ENCODE results near the gene UPF3A. TPM values are rescaled to one million over a fixed set of nuclear protein-coding genes. Genes with fewer than 3 reads are reported as not detected.
A peak's percentile ranks its signal among the peaks of the same experiment; 100 is the strongest.
"Not testable (repeated sequence)": the region's sequence is repeated elsewhere in the genome, so short reads cannot be mapped to it uniquely, and the experiment has no call there.

UPF3A gene
- total RNA-seq, 1 donor from 2014 or later: 49.9 TPM

DNA sequence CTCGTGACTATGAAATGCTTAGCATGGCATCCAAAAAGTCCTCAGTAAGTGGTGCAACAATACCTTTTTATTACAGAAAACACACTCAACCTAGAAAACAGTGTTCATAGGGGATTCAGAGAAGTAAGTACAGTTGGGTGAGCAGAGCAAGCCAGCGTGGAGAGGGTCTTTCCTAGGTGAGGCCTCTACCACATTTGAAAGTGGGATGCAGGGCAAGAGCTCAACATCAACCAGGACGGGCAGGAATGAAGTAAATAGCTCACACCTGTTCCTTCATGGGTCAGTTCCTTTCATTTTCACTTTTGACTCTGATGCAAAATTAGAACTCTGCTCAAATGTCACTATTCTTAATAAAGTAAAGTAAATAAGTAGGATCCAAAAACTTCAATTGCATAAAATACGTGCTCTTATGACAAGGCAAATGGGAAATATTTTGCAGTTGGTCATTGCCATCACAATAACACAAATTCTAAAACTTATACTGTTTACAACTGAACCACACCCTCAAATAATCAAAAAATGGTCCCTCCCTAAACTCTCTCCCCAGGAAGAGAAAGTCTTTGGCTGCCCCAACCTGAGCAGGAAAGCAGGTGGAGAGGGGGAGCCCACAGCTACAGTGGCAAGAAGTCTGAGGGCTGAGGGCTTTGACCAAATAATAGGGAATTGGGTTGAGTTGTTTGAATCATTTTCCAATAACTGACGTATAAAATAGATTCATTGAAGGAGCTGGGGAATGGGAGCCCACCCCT, 53.1 kb downstream of the UPF3A start:
- Mint-ChIP-seq H3K9me3 (peaks cover 5% of the 10 kb centered on the region), H3K27me3 (ENCODE audit: low read depth) (peaks cover 4% of the 10 kb centered on the region), H3K4me3 (ENCODE audit: low read depth) (peak overlapping the region; percentile 35), H3K36me3 (ENCODE audit: low read depth) (peaks cover 5% of the 10 kb centered on the region), H3K4me1 (ENCODE audit: low read depth) (peaks cover 22% of the 10 kb centered on the region), H3K27ac (no peak overlapping the region)
- intact Hi-C loops (cut with micrococcal nuclease): no loop called here
- no peak for DNase-seq (ENCODE audit: low spot score)

- H3K9me3 Mint-ChIP-seq; H3K27ac Mint-ChIP-seq; DNase-seq (ENCODE audit: low spot score); H3K4me3 Mint-ChIP-seq (ENCODE audit: low read depth); intact Hi-C loops (cut with micrococcal nuclease); H3K36me3 Mint-ChIP-seq (ENCODE audit: low read depth); H3K27me3 Mint-ChIP-seq (ENCODE audit: low read depth): not testable (repeated sequence)
- H3K4me1 Mint-ChIP-seq (ENCODE audit: low read depth): peaks cover 35% of the 10 kb centered on the region
Observed at GRCh38 chr13:114336457-114336856, 55.1 kb downstream of the UPF3A start.

DNA sequence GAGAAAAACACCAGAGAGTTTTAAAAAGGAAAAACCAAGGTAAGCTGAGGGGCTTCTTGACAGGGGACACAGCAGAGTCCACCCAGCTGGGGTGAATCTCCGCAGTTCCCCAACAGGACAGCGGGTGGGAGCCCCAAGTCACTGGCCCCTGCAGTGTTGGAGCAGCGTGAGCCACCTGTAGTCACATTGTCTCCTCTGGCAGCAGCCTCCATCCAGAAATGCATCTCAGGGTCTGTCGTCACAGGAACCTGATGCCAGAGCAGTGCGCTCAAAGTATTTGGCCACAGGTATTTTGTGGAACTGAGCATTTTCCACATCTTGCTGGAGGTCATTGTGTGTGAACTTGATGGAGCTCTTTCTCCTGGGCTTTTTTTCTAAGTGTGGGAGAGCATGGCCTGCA, 57.6 kb downstream of the UPF3A start:
- Mint-ChIP-seq H3K9me3 (peaks cover 5% of the 10 kb centered on the region), H3K27ac (no peak overlapping the region), H3K4me1 (ENCODE audit: low read depth) (peaks cover 28% of the 10 kb centered on the region), H3K36me3 (ENCODE audit: low read depth) (no peaks in the 10 kb centered on the region), H3K27me3 (ENCODE audit: low read depth) (peaks cover 11% of the 10 kb centered on the region), H3K4me3 (ENCODE audit: low read depth) (no peak overlapping the region)
- no peak for DNase-seq (ENCODE audit: low spot score)
- intact Hi-C loops (cut with micrococcal nuclease): loop anchor here (1.0 kb wide), 1 partner anchor 24 kb away; no protein-coding TSS in a partner anchor

GRCh38 chr13:114339857-114340534, 58.6 kb downstream of the UPF3A start:
- peaks cover 15% of the 10 kb centered on the region for H3K27me3 Mint-ChIP-seq (ENCODE audit: low read depth)
- intact Hi-C loops (cut with micrococcal nuclease): loop anchor here (1.0 kb wide), 1 partner anchor 25 kb away; no protein-coding TSS in a partner anchor
- H3K4me1 Mint-ChIP-seq (ENCODE audit: low read depth): peaks cover 19% of the 10 kb centered on the region
- H3K9me3 Mint-ChIP-seq: peaks cover 5% of the 10 kb centered on the region
- no peak overlapping the region for H3K27ac Mint-ChIP-seq
- no peak overlapping the region for H3K4me3 Mint-ChIP-seq (ENCODE audit: low read depth)
- DNase-seq (ENCODE audit: low spot score): no peak
- H3K36me3 Mint-ChIP-seq (ENCODE audit: low read depth): no peaks in the 10 kb centered on the region

DNA sequence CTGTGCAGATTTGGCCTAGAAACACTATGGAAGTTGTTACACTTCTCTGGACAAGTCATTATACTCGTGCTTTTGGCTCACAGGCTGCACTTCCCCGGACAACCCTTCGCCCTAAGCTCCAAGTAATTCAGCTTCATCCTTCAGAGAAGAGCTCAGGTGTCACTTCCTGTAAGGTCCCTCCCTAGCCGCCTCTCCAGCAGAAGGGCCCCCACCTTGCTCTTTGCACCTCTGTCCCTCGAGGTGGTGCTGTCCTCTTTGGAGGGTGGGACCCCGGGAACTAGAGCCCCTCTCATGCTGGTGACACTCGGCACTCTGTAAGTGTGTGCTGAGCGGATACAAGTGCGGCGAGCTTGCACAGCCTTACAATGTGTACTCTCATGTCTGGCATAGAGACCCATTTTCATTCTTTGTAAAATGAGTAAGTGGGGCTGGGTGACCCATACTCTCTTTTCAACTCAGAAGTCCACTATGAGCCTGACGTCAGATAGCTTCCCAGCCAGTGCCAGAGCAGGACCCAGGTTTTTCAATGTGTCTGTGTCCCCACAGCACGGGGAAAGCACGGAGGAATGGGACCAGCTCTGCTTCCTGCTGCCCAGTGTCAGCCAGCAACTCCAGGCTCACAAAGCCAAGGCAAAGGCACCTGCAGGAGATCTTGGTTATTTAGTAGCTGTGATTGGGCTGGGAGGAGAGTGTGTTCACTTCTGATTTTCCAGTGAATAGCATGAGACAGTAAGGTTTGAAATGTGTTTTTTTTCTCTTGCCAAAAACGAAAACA, 59.8 kb downstream of the UPF3A start:
- Mint-ChIP-seq H3K27ac (no peak overlapping the region), H3K4me1 (ENCODE audit: low read depth) (peaks cover 14% of the 10 kb centered on the region)

GRCh38 chr13:114347256-114347655, 65.9 kb downstream of the UPF3A start:
- H3K4me3 Mint-ChIP-seq (ENCODE audit: low read depth); intact Hi-C loops (cut with micrococcal nuclease); H3K4me1 Mint-ChIP-seq (ENCODE audit: low read depth); H3K27ac Mint-ChIP-seq; DNase-seq (ENCODE audit: low spot score); H3K9me3 Mint-ChIP-seq; H3K36me3 Mint-ChIP-seq (ENCODE audit: low read depth): not testable (repeated sequence)
- peaks cover 53% of the 10 kb centered on the region for H3K27me3 Mint-ChIP-seq (ENCODE audit: low read depth)

More for the DNA sequence above, 59.8 kb downstream of the UPF3A start:
- Mint-ChIP-seq H3K27me3 (ENCODE audit: low read depth) (peaks cover 16% of the 10 kb centered on the region), H3K36me3 (ENCODE audit: low read depth) (no peaks in the 10 kb centered on the region), H3K4me3 (ENCODE audit: low read depth) (no peak overlapping the region), H3K9me3 (no peaks in the 10 kb centered on the region)
- intact Hi-C loops (cut with micrococcal nuclease): no loop called here
- no peak for DNase-seq (ENCODE audit: low spot score)

DNA sequence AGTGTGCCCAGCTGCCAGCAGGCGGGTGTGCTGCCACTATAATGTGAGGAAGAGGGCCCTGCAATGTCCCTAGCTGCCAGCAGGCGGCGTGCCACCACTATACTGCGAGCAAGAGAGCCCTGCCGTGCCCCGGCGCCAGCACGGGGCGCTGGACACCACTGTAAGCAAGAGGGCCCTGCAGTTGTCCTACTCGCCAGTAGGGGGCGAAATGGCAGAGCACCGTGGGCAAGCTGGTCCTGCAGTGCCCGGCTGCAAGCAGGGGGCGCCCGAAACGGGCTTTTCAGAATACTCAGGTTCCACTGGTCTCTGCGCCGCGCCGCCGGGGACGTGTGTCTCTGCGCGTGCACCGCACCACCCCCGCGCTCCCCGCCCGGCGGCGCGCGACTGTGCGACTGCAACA, 71.4 kb downstream of the UPF3A start:
- peaks cover 27% of the 10 kb centered on the region for H3K27me3 Mint-ChIP-seq (ENCODE audit: low read depth)
- intact Hi-C loops (cut with micrococcal nuclease); H3K27ac Mint-ChIP-seq; H3K4me1 Mint-ChIP-seq (ENCODE audit: low read depth); H3K4me3 Mint-ChIP-seq (ENCODE audit: low read depth); H3K9me3 Mint-ChIP-seq; DNase-seq (ENCODE audit: low spot score); H3K36me3 Mint-ChIP-seq (ENCODE audit: low read depth): not testable (repeated sequence)

DNA sequence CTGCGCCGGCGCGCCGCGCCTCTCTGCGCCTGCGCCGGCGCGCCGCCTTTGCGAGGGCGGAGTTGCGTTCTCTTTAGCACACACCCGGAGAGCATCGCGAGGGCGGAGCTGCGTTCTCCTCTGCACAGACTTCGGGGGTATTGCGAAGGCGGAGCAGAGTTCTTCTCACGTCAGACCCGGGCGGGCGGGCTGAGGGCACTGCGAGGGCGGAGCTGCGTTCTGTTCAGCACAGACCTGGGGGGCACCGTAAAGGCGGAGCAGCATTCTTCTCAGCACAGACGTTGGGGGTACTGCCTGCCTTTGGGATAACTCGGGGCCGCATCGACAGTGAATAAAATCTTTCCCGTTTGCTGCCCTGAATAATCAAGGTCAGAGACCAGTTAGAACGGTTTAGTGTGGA, 72.0 kb downstream of the UPF3A start:
- H3K4me1 Mint-ChIP-seq (ENCODE audit: low read depth); H3K36me3 Mint-ChIP-seq (ENCODE audit: low read depth); H3K27ac Mint-ChIP-seq; H3K4me3 Mint-ChIP-seq (ENCODE audit: low read depth); DNase-seq (ENCODE audit: low spot score); intact Hi-C loops (cut with micrococcal nuclease); H3K9me3 Mint-ChIP-seq: not testable (repeated sequence)
- H3K27me3 Mint-ChIP-seq (ENCODE audit: low read depth): peaks cover 25% of the 10 kb centered on the region

Other genes with a start within 250 kb of the UPF3A start
- gene RASA3, start 149.0 kb upstream of the UPF3A start, total RNA-seq: 13.7 and 13.9 TPM in 2 replicates
- gene CFAP97D2, start 102.3 kb upstream of the UPF3A start, total RNA-seq: not detected in 2 replicates
- gene CDC16, start 46.7 kb upstream of the UPF3A start, total RNA-seq: 80.4 and 86.1 TPM in 2 replicates
- gene CHAMP1, start 32.9 kb downstream of the UPF3A start, total RNA-seq: 41.7 and 45.6 TPM in 2 replicates

Measured in activated T-helper 2 cell treated with anti-CD3 and anti-CD28 coated beads, Interferon-gamma antibody, Interleukin-2, Interleukin-4, amounts not matched to agents 10 μg/mL and 5 μg/mL and 100 μg/mL, durations not matched to agents 14 hours and 24 hours and 36 hours (primary cell).